Esophagus muscularis mucosa (tissue), 4 donors: ENCODE data around the gene ZC3HAV1. TPM values are rescaled to one million over a fixed set of nuclear protein-coding genes. Genes with fewer than 3 reads are reported as not detected.

ENCODE experiments used
- DNase-seq: peaks from one replicate; pipeline ENCODE4 v3.0.0-alpha.2; 2017; ENCODE audit errors: extremely low spot score
- H3K27ac ChIP-seq, 4 donors: fragments of 200-600 bp; sonication (generic); replicated peaks in 1 of 4; 1 replicate in 3 of 4; 2 replicates in 1 of 4; pipeline ENCODE4 v1.5.1; 2016 to 2019; ENCODE audit warnings: mild to moderate bottlenecking in 1 of 4
- H3K27me3 ChIP-seq, 4 donors: fragments of 200-600 bp; sonication (generic); one replicate each; pipeline versions ENCODE4 v1.5.1 to v1.6.0; 2016 to 2019
- H3K36me3 ChIP-seq, 4 donors: fragments of 200-600 bp; sonication (generic); one replicate each; pipeline ENCODE4 v1.5.1; 2016 to 2019
- H3K4me1 ChIP-seq, 4 donors: fragments of 200-600 bp; sonication (generic); one replicate each; pipeline ENCODE4 v1.5.1; 2016 to 2019
- H3K4me3 ChIP-seq, 4 donors: fragments of 200-600 bp; sonication (generic); 1 replicate in 2 of 4; 2 replicates in 2 of 4; pipeline ENCODE4 v1.5.1; 2016 to 2019; ENCODE audit warnings: mild to moderate bottlenecking in 4 of 4, moderate library complexity in 1 of 4
- H3K9me3 ChIP-seq, 4 donors: fragments of 200-600 bp; sonication (generic); 1 replicate in 3 of 4; 2 replicates in 1 of 4; pipeline ENCODE4 v1.5.1; 2016 to 2019
- EP300 ChIP-seq: sonication (generic); formaldehyde crosslinking; IDR thresholded peaks from one replicate; pipeline ENCODE4 v1.6.1; 2017; ENCODE audit warnings: antibody characterized with exemption
- POLR2A ChIP-seq: fragments of 450-650 bp; IDR thresholded peaks from one replicate; pipeline ENCODE4 v1.6.1; 2017; ENCODE audit warnings: antibody characterized with exemption, moderate library complexity, mild to moderate bottlenecking, low read depth
- POLR2AphosphoS5 ChIP-seq, 2 donors: sonication (generic); formaldehyde crosslinking; IDR thresholded peaks; one replicate each; pipeline ENCODE4 v1.6.1; 2017; ENCODE audit warnings: antibody characterized with exemption in 2 of 2
- WGBS: methylation state at CpG from one replicate; pipeline ENCODE4 v1.1.5; 2018; 5-methylcytosine and 5-hydroxymethylcytosine counted together
- intact Hi-C: fragments of 100-400 bp; cut with DNase I; formaldehyde crosslinking; loops from one replicate; pipeline ENCODE4 v1.15.1; 2023
- total RNA-seq, 4 donors: library from RNA; depleted of rRNA; stranded (reverse); fragments of >200 nt; gene quantifications; one replicate each; pipeline versions ENCODE4 v1.1.0 to v1.2.1, GENCODE V29; 2016
- TF ChIP-seq, protein P1 (sequence below), 3 experiments: fragments of 200-600 bp in 2 of 3; fragments of 450-650 bp in 1 of 3; sonication (generic) in 2 of 3; IDR thresholded peaks; one replicate each; pipeline ENCODE4 v1.5.1; 2017 to 2019; ENCODE audit warnings: antibody characterized with exemption in 3 of 3, mild to moderate bottlenecking in 2 of 3, moderate library complexity in 1 of 3

The ZC3HAV1 gene
- total RNA-seq, 4 donors from 2014 or later: 23.7 to 29.5 (median 27.6) TPM

DNA sequence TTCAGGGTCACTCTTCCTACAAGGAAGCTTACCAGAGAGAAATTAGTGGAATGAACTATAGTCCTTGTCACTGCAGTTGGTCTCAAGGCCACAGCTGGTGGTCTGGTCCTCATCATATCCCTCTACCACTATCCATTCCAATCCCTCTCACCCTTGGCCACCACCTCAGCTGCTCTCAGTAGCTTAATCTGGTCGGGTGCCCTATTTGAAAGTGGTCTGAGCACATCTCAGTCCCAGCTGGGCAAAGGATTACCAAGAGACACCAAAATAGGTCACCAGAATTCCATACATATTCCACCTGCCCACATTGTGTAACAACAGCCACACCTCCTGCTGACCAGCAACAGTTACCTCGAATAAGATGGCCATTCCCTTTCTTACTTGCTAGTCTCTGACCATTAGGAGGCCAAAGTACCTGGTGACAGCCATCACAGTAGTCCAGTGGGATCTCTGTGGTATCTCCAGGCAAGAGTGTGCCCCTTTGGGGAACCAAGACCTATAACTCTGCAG lies 3.3 kb upstream of the ZC3HAV1 start:
- no peaks in the 10 kb centered on the region for H3K36me3 ChIP-seq
- no peaks in the 10 kb centered on the region for H3K27me3 ChIP-seq
- intact Hi-C loops: no loop called here
- 72% methylated on average over 2 of the region's 2 CpGs for WGBS
- TF ChIP-seq, protein P1, sequence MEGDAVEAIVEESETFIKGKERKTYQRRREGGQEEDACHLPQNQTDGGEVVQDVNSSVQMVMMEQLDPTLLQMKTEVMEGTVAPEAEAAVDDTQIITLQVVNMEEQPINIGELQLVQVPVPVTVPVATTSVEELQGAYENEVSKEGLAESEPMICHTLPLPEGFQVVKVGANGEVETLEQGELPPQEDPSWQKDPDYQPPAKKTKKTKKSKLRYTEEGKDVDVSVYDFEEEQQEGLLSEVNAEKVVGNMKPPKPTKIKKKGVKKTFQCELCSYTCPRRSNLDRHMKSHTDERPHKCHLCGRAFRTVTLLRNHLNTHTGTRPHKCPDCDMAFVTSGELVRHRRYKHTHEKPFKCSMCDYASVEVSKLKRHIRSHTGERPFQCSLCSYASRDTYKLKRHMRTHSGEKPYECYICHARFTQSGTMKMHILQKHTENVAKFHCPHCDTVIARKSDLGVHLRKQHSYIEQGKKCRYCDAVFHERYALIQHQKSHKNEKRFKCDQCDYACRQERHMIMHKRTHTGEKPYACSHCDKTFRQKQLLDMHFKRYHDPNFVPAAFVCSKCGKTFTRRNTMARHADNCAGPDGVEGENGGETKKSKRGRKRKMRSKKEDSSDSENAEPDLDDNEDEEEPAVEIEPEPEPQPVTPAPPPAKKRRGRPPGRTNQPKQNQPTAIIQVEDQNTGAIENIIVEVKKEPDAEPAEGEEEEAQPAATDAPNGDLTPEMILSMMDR (IDR thresholded peaks at IDR 0.05): no peak
- no peak for TF ChIP-seq POLR2AphosphoS5 (IDR thresholded peaks at IDR 0.05)
- no peak for TF ChIP-seq POLR2A
- no peak overlapping the region for H3K27ac ChIP-seq
- peaks cover 0 to 13% (median 12%) of the 10 kb centered on the region in 4 donors for H3K4me1 ChIP-seq
- H3K9me3 ChIP-seq: no peaks in the 10 kb centered on the region
- no peak overlapping the region for H3K4me3 ChIP-seq
- no peak for DNase-seq

DNA sequence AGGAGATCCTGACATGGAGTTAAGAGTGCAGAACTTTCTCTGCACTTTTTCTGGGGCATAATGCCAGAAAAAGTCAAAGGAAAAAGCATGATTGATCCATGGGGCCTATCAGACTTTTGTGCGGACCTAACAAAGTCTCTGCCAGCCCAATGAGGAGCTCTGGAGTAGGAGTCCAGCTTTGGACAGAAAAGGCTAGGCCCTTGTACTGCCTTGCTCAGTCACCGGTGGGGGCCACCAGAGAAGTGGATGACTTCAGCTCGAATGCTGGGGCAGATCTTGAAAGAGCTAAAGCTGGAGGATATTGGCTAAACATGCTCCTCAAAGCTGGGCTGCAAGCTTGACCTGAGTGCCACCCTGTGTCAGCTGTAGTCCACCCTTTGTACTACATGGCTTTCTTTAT lies 2.8 kb upstream of the ZC3HAV1 start:
- intact Hi-C loops: no loop called here
- Histone ChIP-seq H3K36me3 (no peaks in the 10 kb centered on the region), H3K27me3 (no peaks in the 10 kb centered on the region), H3K9me3 (no peaks in the 10 kb centered on the region), H3K27ac (no peak overlapping the region), H3K4me3 (no peak overlapping the region), H3K4me1 (peaks cover 0 to 18% (median 17%) of the 10 kb centered on the region in 4 donors)
- no peak for DNase-seq
- 92% methylated on average over 3 of the region's 3 CpGs for WGBS
- TF ChIP-seq EP300: no peak
- TF ChIP-seq POLR2A: no peak
- TF ChIP-seq, protein P1 (IDR thresholded peaks at IDR 0.05): no peak
- TF ChIP-seq POLR2AphosphoS5 (IDR thresholded peaks at IDR 0.05): no peak

DNA sequence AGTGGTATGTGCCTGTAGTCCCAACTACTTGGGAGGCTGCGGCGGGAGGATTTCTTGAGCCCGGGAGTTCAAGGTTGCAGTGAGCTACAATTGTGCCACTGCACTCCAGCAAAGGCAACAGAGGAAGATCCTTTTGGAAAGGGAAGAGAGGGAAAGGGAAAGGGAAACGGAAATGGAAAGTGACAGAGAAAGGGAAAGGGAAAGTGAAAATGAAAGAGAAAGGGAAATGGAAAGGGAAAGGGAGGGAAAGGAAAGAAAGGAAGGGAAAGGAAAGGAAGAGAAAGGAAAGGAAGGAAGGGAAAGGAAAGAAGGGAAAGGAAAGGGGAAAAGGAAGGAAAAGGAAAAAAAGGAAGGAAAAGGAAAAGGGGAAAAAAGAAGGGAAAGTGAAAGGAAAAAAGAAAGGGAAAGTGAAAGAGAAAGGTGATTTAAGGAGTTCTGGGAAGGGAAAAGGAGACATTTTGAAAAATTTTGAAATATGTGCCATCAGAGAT lies 2.3 kb upstream of the ZC3HAV1 start:
- WGBS: 97% methylated on average over 4 of the region's 4 CpGs
- intact Hi-C loops: no loop called here
- no peak for TF ChIP-seq POLR2AphosphoS5 (IDR thresholded peaks at IDR 0.05)
- TF ChIP-seq EP300: no peak
- TF ChIP-seq POLR2A: no peak
- TF ChIP-seq, protein P1 (IDR thresholded peaks at IDR 0.05): no peak
- no peak for DNase-seq
- H3K27me3 ChIP-seq: no peaks in the 10 kb centered on the region
- H3K9me3 ChIP-seq: no peaks in the 10 kb centered on the region
- no peaks in the 10 kb centered on the region for H3K36me3 ChIP-seq
- H3K27ac ChIP-seq: no peak overlapping the region
- H3K4me3 ChIP-seq: no peak overlapping the region
- peaks cover 0 to 23% (median 22%) of the 10 kb centered on the region in 4 donors for H3K4me1 ChIP-seq

DNA sequence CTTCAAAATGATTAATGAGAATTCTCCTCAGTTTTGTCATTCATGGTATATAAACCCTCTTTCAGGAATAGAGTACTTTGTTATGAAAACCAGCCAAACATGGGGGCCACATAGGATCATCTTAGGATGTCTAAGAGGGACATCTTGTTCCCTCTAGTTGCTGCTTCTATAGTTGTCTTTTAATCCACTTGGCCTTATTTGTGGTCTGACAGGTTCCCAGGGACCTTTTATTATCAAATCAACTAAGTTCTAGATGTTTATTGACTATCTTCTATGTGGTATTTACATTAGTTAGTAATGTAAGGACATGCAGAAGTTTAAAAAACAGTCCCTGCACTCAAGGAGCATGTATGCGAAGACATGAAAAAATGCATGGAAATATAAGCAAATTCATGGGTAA lies 1.6 kb upstream of the ZC3HAV1 start:
- Histone ChIP-seq H3K36me3 (no peaks in the 10 kb centered on the region), H3K27ac (no peak overlapping the region), H3K9me3 (no peaks in the 10 kb centered on the region), H3K4me3 (no peak overlapping the region), H3K4me1 (peaks cover 3 to 30% (median 28%) of the 10 kb centered on the region in 4 donors), H3K27me3 (no peaks in the 10 kb centered on the region)
- no peak for DNase-seq
- TF ChIP-seq, protein P1 (IDR thresholded peaks at IDR 0.05): no peak
- TF ChIP-seq EP300 (no peak), POLR2A (no peak)
- intact Hi-C loops: no loop called here
- WGBS: 97% methylated on average over 1 of the region's 1 CpG

DNA sequence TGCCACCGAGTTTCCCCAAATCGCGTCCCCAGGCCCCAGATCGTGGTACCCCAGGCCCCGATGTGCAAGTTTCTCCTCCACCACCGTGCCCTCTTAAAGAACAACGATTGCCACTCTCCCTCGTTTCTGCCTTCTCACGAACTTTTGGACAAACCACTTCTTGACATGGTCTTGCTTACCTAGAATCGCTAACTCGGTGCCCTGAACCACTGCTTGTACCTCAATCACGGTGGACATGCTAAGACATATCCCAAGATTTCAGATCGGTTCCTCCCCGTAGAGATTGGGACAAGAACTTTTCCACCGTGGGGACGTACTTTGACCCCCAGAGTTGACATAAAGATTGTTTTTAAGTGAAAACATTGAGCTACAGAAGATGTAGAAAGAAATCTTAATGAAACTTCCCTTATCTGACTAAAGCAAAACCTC lies 477 bp upstream of the ZC3HAV1 start:
- 33% methylated on average over 12 of the region's 16 CpGs for WGBS
- intact Hi-C loops: no loop called here
- no peaks in the 10 kb centered on the region for H3K9me3 ChIP-seq
- H3K36me3 ChIP-seq: no peaks in the 10 kb centered on the region
- H3K27me3 ChIP-seq: no peaks in the 10 kb centered on the region
- peak overlapping the region; percentile 79 to 89 (median 84) for H3K4me3 ChIP-seq
- DNase-seq: peak; percentile 92
- peak overlapping the region; percentile 87 to 93 (median 90) for H3K27ac ChIP-seq
- peaks cover 4 to 40% (median 36%) of the 10 kb centered on the region in 4 donors for H3K4me1 ChIP-seq
- TF ChIP-seq EP300: no peak
- no peak for TF ChIP-seq POLR2A
- TF ChIP-seq POLR2AphosphoS5 (IDR thresholded peaks at IDR 0.05): no peak
- TF ChIP-seq, protein P1 (IDR thresholded peaks at IDR 0.05): no peak
